HG03108 (cell line): ENCODE data around the gene GTF3C5.
"Not testable (repeated sequence)": the region's sequence is repeated elsewhere in the genome, so short reads cannot be mapped to it uniquely, and the experiment has no call there.

ENCODE experiments used
- ATAC-seq: cut with Tn5 transposase; IDR thresholded peaks from one replicate; pipeline ENCODE4 v1.9.1; 2021; ENCODE audit warnings: moderate library complexity; ENCODE audit not compliant: unreplicated experiment

Gene GTF3C5

DNA sequence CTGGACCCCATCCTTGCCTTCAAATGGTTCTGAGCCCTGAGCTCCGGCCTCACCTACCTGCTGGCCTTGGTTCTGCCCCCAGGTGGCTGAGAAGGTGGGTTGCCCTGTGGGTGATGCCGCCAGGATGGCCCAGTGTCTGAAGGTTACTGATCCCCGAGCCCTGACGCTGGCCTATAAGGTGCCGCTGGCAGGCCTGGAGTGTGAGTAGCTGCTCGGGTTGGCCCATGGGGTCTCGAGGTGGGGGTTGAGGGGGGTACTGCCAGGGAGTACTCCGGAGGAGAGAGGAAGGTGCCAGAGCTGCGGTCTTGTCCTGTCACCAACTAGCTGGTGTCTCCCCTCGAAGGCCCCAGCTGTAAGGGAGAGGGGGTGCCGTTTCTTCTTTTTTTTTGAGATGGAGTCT is 36.2 kb downstream of the GTF3C5 start:
- no peak for ATAC-seq

DNA sequence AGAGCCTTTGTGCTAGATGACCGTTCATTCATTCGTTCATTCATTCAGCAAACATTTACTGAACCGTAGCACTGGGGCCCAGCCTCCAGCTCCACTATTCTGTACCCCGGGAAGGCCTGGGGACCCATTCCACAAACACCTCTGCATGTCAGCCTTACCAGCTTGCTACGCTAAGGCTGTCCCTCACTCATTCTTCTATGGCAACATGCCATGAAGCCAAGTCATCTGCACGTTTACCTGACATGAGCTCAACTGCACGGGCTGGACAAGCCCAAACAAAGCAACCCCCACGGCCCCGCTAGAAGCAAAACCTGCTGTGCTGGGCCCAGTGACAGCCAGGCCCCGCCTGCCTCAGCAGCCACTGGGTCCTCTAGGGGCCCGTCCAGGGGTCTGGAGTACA is 37.0 kb downstream of the GTF3C5 start:
- no peak for ATAC-seq

DNA sequence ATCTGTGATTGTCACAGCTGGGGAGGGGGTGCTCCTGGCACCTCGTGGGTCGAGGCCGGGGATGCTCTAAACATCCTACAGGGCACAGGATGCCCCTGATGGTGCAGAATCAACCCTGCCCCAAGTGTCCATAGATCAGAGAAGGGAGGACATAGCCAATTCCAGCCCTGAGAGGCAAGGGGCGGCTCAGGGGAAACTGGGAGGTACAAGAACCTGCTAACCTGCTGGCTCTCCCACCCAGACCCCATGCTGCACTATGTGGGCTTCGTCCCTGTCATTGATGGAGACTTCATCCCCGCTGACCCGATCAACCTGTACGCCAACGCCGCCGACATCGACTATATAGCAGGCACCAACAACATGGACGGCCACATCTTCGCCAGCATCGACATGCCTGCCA is 37.6 kb downstream of the GTF3C5 start:
- not testable (repeated sequence) for ATAC-seq

DNA sequence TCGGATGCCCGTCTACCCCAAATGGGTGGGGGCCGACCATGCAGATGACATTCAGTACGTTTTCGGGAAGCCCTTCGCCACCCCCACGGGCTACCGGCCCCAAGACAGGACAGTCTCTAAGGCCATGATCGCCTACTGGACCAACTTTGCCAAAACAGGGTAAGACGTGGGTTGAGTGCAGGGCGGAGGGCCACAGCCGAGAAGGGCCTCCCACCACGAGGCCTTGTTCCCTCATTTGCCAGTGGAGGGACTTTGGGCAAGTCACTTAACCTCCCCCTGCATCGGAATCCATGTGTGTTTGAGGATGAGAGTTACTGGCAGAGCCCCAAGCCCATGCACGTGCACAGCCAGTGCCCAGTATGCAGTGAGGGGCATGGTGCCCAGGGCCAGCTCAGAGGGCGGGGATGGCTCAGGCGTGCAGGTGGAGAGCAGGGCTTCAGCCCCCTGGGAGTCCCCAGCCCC is 39.7 kb downstream of the GTF3C5 start:
- not testable (repeated sequence) for ATAC-seq

DNA sequence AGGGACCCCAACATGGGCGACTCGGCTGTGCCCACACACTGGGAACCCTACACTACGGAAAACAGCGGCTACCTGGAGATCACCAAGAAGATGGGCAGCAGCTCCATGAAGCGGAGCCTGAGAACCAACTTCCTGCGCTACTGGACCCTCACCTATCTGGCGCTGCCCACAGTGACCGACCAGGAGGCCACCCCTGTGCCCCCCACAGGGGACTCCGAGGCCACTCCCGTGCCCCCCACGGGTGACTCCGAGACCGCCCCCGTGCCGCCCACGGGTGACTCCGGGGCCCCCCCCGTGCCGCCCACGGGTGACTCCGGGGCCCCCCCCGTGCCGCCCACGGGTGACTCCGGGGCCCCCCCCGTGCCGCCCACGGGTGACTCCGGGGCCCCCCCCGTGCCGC is 40.2 kb downstream of the GTF3C5 start:
- ATAC-seq: not testable (repeated sequence)

DNA sequence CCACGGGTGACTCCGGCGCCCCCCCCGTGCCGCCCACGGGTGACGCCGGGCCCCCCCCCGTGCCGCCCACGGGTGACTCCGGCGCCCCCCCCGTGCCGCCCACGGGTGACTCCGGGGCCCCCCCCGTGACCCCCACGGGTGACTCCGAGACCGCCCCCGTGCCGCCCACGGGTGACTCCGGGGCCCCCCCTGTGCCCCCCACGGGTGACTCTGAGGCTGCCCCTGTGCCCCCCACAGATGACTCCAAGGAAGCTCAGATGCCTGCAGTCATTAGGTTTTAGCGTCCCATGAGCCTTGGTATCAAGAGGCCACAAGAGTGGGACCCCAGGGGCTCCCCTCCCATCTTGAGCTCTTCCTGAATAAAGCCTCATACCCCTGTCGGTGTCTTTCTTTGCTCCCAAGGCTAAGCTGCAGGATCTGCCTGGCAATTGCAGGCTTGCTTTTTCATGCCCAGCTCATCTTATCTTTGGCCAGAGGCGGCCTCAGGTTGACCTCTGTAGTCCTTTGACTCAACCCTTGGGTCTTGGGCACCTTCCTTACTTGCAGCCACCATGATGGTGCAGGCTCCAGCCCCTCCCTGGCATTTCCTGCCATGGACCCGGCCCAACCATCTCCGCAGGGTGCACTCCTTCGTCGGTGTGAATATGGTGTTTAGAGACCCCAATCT is 40.8 kb downstream of the GTF3C5 start:
- ATAC-seq: no peak

DNA sequence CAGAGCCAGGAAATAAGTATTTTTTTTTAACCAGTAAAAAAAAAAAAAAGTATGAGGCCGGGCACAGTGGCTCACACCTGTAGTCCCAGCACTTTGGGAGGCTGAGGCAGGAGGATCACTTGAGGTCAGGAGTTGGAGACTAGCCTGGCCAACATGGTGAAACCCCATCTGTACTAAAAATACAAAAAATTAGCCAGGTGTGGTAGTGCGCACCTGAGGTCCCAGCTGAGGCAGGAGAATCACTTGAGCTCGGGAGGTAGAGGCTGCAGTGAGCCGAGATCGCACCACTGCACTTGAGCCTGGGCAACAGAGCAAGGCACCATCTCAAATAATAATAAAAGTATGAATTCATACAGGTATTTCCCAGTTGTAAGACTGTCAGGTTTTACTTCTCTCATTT is 41.4 kb downstream of the GTF3C5 start:
- ATAC-seq: not testable (repeated sequence)

DNA sequence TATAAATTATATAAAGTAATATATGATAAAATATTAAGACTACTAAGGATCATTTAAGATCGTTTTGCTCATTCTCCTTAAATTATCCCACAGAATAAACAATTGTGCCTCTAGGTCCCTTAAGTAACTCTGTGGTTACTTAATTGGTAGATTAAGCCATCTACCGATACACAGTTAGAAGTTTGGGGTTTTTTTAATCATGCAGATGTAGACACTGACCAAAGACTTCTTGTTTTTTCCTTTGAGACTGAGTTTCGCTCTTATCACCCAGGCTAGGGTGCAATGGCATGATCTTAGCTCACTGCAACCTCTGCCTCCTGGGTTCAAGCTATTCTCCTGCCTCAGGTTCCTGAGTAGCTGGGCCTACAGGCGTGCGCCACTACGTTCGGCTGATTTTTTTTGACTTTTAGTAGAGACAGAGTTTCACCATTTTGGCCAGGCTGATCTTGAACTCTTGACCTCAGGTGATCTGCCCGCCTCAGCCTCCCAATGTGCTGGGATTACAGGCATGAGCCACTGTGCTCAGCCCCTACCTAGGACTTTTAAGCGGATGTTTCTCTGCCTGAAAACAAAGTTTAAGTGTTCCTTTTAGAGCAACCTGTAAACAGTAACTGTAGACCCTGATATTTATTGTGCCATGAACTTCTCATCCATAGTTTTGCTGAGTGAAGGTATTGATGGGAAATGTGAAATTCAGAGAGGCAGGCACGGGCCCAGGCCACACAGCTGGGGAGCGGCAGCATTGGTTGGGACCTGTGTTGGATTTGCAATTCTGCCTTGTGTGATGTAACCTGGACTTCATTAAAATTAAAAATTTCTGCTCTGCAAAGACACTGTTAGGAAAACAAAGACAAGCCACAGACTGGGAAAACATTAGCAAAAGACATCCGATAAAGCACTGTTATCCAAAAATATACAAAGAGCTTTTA is 42.6 kb downstream of the GTF3C5 start:
- ATAC-seq: no peak

DNA sequence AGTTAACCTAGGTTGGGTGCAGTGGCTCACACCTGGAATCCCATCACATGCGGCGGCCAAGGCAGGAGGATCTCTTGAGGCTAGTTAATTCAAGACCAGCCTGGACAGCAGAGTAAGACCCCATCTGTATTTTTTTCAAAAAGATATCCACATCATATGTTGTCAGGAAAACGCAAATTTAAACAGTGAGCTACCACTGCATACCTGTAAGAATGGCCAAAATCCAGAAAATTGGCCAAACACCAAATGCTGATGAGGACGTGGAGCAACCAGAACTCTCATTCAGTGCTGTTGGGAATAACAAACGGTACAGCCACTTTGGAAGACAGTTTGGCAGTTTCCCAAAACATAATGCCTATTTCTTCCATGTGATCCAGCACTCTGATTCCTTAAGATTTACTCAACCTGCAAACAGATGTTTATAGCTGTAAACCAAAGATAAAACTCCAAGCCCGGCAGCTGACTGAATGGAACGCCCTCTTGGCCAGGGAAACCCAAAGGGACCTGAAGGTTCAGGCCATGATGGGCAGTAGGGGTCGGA is 43.4 kb downstream of the GTF3C5 start:
- no peak for ATAC-seq

DNA sequence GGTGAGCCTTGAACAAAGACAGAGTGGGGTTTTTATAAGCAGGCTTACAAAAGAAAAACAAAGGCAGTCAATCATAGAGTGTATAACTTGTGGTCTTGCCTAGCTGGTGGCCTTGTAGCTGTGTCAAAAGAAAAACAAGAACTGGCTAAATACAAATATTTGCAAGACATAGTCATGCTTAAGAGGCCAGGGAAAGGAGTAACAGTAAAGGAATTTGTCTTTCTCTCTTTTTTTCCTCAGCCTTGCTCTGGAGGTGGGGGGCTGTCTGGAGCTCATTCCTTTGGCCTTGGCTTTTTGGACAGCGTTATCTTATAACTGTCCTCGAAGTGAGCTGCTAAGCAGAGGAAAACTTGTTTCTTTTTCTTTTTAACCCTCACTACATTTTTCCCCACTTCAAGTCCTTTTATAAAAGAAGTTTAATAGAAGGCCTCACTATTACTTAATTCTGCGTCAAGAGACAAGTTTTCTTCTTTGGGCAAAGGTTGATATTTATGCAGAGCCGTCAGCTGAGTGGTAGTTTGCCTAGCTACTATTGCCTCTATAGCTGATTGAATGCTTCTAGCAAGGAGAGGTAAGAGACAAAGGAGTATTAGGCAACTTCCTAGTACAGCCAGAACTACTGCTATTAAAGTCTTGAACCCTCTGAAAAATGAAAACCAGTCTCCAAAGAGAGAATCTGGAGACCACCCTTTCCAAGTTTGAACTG is 45.3 kb downstream of the GTF3C5 start:
- no peak for ATAC-seq

DNA sequence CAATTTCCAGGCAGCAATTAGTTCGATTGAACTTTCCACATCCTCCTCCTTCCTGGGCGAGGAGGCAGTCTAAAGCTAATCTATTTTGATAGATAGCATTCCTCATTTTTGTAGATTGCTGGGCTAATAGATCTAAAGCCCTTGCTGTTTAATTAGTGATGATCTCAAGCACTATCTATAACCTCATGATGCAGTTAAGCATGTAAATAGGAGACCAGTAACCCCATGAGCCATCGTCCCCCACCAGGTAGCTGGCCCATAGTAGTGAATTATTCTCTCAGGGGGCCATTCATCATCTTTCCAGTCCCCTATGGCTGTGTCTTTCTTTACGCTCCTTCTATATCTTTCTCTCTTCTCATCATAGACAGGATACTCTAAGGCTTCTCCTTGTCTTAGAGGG is 45.9 kb downstream of the GTF3C5 start:
- ATAC-seq: no peak

DNA sequence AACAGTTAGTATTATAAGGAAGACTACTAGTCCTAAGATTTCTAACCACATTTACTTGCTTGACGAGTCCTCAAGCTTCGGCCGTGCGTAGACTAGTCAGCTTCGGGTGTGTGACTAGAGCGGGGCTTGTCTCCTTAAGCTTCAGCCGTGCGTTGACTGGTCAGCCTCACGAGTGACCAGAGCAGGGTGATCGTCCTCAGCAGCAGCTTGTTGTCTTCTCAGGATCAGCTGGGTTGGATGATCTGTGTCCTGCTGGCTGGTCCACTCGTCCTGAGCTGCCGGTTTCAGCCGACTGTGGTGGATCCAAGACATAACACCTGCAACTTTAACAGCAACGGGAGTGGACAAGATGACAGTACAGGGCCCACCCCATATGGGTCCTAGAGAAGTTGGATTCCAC is 47.7 kb downstream of the GTF3C5 start:
- ATAC-seq: no peak

DNA sequence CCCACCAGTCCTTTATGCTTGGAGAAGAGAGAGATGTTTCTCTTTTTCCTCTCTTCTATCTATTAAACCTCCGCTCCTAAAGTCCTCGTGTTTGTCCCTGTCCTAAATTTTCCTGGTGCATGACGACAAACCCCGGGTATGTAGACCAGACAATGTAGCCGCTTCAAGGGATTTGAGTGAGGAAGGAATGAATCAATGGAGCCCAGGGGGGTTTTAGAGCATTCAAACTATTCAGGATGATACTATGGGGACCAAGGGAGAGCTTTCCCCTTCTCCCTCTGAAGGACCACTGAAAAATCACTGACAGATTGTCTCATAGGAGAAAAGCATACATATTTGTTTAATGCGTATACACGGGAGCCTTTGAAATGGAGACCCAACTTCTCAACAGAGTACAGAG is 49.4 kb downstream of the GTF3C5 start:
- no peak for ATAC-seq

DNA sequence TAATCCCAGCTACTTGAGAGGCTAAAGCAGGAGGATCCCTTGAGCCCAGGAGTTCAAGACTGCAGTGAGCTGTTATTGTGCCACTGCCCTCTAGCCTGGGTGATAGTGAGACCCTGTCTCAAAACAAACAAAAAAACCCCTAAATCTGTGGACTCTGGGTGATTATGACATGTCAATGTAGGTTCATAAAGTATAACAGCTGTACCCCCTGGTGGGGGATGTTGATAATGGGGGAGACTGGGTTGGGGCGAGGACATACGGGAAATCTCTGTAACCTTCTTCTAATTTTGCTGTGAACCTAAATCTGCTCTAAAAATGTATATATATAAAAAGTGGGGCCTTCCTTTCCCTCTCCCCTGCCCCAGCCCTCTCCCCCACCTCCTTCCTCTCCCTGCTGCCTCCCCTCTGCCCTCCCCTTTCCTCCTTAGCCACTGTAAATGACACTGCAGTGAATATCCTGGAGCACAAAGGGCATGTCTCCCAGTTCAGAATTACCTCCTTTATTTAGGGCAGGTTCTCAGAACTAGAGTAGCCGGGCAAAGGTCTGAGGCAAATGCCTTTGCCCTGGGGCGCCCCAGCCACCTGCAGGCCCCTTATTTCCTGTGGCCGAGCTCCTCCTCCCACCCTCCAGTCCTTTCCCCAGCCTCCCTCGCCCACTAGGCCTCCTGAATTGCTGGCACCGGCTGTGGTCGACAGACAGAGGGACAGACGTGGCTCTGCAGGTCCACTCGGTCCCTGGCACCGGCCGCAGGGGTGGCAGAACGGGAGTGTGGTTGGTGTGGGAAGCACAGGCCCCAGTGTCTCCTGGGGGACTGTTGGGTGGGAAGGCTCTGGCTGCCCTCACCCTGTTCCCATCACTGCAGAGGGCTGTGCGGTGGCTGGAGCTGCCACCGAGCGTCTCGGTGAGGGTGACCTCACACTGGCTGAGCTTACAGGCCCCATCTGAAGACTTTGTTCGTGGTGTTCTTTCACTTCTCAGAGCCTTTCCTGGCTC is 50.3 kb downstream of the GTF3C5 start:
- not testable (repeated sequence) for ATAC-seq

DNA sequence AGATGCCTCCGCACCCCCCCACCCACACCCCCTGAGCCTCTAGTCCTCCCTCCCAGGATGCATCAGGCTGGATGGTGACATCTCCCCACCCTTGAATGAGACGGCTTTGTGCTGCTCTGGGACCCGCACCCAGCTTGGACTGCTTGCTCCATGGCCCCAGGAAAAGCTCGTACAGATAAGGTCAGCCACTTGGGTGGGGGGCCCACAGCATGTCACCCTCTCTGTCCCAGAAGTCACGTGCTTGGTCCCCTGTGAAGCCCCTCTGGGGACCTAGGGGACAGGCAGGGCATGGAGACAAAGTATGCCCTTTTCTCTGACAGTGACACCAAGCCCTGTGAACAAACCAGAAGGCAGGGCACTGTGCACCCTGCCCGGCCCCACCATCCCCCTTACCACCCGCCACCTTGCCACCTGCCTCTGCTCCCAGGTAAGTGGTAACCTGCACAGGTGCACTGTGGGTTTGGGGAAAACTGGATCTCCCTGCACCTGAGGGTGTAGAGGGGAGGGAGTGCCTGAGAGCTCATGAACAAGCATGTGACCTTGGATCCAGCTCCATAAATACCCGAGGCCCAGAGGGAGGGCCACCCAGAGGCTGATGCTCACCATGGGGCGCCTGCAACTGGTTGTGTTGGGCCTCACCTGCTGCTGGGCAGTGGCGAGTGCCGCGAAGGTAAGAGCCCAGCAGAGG is 51.3 kb downstream of the GTF3C5 start:
- not testable (repeated sequence) for ATAC-seq

DNA sequence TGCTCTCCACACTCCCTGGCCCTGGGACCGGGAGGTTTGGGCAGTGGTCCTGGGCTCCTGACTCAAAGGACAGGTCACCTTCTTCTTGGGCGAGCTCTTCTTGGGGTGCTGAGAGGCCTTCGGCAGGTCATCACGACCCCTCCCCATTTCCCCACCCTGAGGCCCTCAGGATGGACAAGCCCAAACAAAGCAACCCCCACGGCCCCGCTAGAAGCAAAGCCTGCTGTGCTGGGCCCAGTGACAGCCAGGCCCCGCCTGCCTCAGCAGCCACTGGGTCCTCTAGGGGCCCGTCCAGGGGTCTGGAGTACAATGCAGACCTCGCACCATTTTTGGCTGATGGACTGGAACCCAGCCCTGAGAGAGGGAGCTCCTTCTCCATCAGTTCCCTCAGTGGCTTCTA is 52.9 kb downstream of the GTF3C5 start:
- ATAC-seq: not testable (repeated sequence)

DNA sequence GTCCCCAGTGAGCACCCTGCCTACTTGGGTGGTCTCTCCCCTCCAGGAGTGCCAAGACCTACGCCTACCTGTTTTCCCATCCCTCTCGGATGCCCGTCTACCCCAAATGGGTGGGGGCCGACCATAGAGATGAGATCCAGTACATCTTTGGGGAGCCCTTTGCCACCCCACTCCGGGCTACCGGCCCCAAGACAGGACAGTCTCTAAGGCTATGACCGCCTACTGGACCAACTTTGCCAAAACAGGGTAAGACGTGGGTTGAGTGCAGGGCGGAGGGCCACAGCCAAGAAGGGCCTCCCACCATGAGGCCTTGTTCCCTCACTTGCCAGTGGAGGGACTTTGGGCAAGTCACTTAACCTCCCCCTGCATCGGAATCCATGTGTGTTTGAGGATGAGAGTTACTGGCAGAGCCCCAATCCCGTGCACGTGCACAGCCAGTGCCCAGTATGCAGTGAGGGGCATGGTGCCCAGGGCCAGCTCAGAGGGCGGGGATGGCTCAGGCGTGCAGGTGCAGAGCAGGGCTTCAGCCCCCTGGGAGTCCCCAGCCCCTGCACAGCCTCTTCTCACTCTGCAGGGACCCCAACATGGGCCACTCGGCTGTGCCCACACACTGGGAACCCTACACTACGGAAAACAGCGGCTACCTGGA is 55.5 kb downstream of the GTF3C5 start:
- not testable (repeated sequence) for ATAC-seq

DNA sequence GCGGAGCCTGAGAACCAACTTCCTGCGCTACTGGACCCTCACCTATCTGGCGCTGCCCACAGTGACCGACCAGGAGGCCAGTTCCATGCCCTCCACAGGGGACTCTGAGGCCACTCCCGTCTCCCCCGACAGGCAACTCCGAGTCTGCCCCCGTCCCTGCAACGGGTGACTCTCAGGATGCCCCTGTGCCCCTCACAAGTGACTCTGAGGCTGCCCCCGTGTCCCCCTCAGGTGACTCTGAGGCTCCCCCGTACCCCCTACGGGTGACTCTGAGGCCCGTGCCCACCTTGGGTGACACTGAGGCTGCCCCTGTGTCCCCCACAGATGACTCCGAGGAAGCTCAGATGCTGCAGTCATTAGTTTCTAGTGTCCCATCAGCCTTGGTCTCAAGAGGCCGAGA is 56.1 kb downstream of the GTF3C5 start:
- no peak for ATAC-seq
